OCI-LY1 (cell line): ENCODE results near the gene IPO7.
"Not testable (repeated sequence)": the region's sequence is repeated elsewhere in the genome, so short reads cannot be mapped to it uniquely, and the experiment has no call there.

Experiments used
- CTCF ChIP-seq: fragments of 200-600 bp; sonication (generic), shearing (Covaris generic); IDR thresholded peaks from 2 replicates; pipeline ENCODE4 v1.5.1; 2017; ENCODE audit warnings: mild to moderate bottlenecking, antibody characterized with exemption, low read length, moderate library complexity, mixed read lengths
- EZH2 ChIP-seq: fragments of 200-600 bp; sonication (generic), shearing (Covaris generic); IDR thresholded peaks from 2 replicates; pipeline ENCODE4 v1.8.0; 2017; ENCODE audit warnings: borderline replicate concordance, mixed run types, mild to moderate bottlenecking, antibody characterized with exemption, low read length, moderate library complexity, mixed read lengths

GRCh38 chr11:9347779-9348178, 36.7 kb upstream of the IPO7 start:
- not testable (repeated sequence) for TF ChIP-seq CTCF, EZH2
